GM12872 (cell line): ENCODE measurements around the gene COMMD8.
A peak's percentile ranks its signal among the peaks of the same experiment; 100 is the strongest.

Source experiments
- CTCF ChIP-seq: IDR thresholded peaks from 3 replicates; pipeline ENCODE4 v1.5.1; 2011; ENCODE audit warnings: low read depth, mild to moderate bottlenecking, low read length, moderate library complexity; ENCODE audit not compliant: insufficient read depth

COMMD8 gene

DNA sequence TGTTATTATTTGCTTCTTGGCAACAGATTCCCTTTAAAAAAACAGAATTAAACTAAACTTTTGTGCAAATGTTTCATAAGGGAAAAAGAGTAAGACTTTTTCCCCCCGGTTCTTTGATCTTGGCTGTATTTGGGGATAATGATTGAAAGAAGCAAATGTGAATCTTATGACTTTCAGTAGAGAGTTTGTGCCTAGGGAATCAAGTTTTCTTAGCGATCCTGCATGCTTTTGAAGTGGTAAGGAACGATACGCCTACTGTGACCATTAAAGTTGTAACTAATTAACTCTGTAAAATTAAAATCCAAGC is 30.6 kb upstream of the COMMD8 start:
- no peak for TF ChIP-seq CTCF

DNA sequence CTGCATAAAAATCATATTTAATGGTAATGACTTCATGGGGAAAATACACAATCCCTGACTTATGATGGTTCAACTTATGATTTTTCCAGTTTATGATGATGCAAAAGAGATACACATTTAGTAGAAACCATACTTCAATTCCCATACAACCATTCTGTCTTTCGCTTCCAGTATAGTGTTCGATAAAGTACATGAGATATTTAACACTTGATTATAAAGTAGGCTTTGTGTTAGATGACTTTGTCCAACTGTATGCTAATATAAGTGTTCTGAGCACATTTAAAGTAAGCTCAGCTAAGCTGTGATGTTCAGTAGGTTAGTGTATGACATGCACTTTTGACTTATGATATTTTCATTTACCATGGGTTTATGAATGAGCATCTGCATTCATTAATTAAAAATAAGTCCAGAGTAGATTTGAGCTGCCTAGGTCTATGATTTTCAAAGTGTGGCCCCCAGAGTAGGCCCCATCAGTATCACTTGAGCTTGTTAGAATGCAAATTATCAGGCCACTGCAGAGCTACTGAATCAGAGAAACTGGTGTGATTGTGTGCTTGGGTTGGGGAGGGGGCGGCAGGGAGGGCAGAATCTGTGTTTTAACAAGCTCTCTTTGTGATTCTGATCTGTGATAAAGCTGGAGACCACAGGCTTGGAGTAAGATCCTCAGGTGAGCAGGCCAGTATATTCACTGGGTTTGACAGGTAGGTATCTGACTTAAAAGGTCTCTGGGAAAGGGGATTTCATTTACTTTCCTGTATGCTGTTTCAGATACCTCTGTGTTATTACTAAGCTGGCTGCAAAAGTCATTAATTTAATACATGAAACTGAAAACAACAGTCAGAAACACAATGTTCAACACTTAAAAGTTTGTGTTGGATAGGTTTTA is 30.0 kb upstream of the COMMD8 start:
- TF ChIP-seq CTCF: no peak

DNA sequence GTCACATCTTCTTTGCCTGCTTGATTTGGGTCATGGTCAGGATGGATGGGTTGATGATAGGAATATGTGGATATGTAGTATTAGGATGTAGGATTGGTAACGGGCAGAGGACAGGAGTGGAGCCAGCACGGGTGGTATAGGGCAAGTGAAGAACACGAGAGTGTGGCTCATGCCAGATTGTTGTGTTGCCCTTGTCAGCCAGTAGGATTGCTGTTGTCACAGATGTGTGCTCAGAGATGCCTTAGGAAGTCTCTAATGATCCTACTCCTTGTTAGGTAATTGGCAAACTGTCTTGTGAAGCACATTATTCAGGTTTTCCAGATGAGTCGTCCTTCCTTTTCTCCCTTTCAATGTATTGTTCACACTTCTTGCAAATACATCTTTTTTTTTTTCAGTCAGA is 27.0 kb upstream of the COMMD8 start:
- peak; percentile 78 for TF ChIP-seq CTCF

DNA sequence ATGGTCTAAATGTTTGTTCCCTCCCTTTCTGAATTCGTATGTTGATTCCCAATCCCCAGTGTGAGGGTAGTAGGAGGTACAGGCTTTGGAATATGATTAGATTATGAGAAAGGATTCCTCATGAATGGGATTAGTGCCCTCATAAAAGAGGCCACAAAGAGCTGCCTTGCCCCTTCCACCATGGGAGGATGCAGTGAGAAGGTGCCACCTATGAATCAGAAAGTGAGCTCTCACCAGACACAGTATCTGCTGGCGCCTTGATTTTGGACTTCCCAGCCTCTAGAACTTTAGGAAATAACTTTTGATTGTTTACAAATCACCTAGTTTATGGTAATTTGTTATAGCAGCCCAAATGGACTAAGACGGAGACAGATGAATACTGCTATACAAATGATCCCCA is 25.2 kb upstream of the COMMD8 start:
- no peak for TF ChIP-seq CTCF

DNA sequence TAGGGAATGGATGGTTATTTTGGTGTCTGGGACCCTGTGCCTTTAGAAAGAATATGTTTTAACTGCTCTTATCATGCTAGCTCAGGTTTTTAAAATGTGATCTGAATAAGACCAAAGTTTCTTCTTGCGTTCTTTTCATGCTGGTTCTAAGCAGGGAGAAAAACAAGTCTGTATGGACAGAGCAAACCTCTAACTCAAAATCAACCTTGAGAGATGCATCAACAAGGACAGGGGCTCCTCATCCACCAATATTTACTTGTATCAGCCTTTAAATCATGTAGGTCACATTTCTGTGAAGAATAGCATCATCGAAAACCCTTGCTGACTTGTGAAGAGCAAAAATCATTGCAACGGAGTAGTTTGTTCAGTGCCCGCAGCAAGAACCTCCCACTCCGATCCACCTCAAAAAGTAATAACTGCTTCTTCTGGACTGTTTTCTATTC is 22.8 kb upstream of the COMMD8 start:
- no peak for TF ChIP-seq CTCF

DNA sequence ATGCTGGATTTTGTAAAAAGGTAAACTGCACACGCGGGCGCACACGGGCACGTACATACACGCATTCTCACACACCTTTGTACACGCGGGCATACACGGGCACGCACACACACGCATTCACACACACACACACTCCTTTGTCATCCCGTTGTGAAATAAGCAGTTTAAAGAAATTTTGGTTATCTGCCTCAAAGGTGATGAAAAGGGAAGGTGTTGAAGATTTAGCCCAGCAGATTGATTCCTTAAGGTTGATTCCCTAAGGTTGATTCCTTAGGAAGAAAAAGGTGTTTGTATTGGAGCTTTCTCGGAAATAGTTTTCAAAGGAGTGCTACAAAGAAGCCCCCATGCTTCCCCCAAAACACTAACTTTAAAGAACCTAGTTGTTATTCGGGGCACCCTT is 22.3 kb upstream of the COMMD8 start:
- no peak for TF ChIP-seq CTCF

- no peak for TF ChIP-seq CTCF
These were observed 21.7 kb upstream of the COMMD8 start, which contains the start of gene ATP10D for GRCh38 chr4:47485047-47485692. ATP10D (plus strand) TSS chr4:47485275; CDS start chr4:47512541, 27,266 bp downstream.
